Ovary (tissue), 3 donors: ENCODE measurements around the gene ZDHHC19.

ENCODE experiments used
- CTCF ChIP-seq, 3 donors: fragments of 450-650 bp in 2 of 3; fragments of 200-600 bp in 1 of 3; IDR thresholded peaks; one replicate each; pipeline versions ENCODE4 v1.5.1 to v1.8.0; 2016 to 2022; ENCODE audit warnings: antibody characterized with exemption in 3 of 3, mild to moderate bottlenecking in 1 of 3
- EP300 ChIP-seq: sonication (generic); formaldehyde crosslinking; IDR thresholded peaks from one replicate; pipeline ENCODE4 v1.6.1; 2017; ENCODE audit warnings: antibody characterized with exemption
- POLR2A ChIP-seq: fragments of 450-650 bp; IDR thresholded peaks from one replicate; pipeline ENCODE4 v1.6.1; 2017; ENCODE audit warnings: antibody characterized with exemption, mild to moderate bottlenecking, moderate library complexity
- donor health status: DM: no; HTN: no; CAD: no.

GRCh38 chr3:196214783-196215441 is 3.7 kb upstream of the ZDHHC19 start:
- TF ChIP-seq CTCF (IDR thresholded peaks at IDR 0.05) (no peak), POLR2A (no peak), EP300 (no peak)
